SK-N-SH (cell line): Measurements from ENCODE around the gene MAPK8IP3. TPM values are rescaled to one million over a fixed set of nuclear protein-coding genes. Genes with fewer than 3 reads are reported as not detected.

ENCODE experiments used
- CTCF ChIA-PET: fragments of 300-600, 350-600 bp; formaldehyde crosslinking; extraction: SDS; loops from one replicate; lab custom pipeline; 2021; lab: Yijun Ruan, JAX
- POLR2A ChIA-PET: fragments of 350-600 bp; sonication (Branson Sonifier 250); formaldehyde crosslinking; extraction: SDS; loops from one replicate; lab custom pipeline; 2020; ENCODE audit warnings: antibody characterized with exemption, inconsistent platforms; lab: Yijun Ruan, JAX
- DNase-seq: peaks from one replicate; pipeline ENCODE4 v3.0.0; 2012
- H2AFZ ChIP-seq: fragments of 200-600 bp; sonication (generic); 2 replicates; pipeline ENCODE4 v1.8.1; 2016; ENCODE audit warnings: antibody characterized with exemption, mild to moderate bottlenecking, low read depth
- H3F3A ChIP-seq: fragments of 200-600 bp; sonication (generic); replicated peaks from 2 replicates; pipeline ENCODE3; 2016; ENCODE audit warnings: antibody characterized with exemption, mild to moderate bottlenecking; ENCODE audit not compliant: insufficient read depth
- H3K27ac ChIP-seq, 2 experiments: fragments of 200-500 bp in 1 of 2; fragments of 200-600 bp in 1 of 2; sonication (Bioruptor generic) in 1 of 2; sonication (generic), shearing (Covaris generic) in 1 of 2; 2 replicates each; pipeline versions ENCODE4 v1.5.1 to v1.6.1; 2014 to 2016; ENCODE audit warnings: low read depth in 2 of 2, inconsistent platforms in 1 of 2, low read length in 1 of 2, mild to moderate bottlenecking in 1 of 2, mixed read lengths in 1 of 2
- H3K27me3 ChIP-seq: fragments of 200-600 bp; sonication (generic), shearing (Covaris generic); 2 replicates; pipeline ENCODE4 v1.6.1; 2016; ENCODE audit warnings: mixed run types; ENCODE audit not compliant: insufficient read depth
- H3K36me3 ChIP-seq, 2 experiments: fragments of 200-500 bp in 1 of 2; fragments of 200-600 bp in 1 of 2; sonication (Bioruptor generic) in 1 of 2; sonication (generic) in 1 of 2; replicated peaks in 1 of 2; 2 replicates each; pipeline versions ENCODE3 to v1.5.1; 2014 to 2016; ENCODE audit warnings: low read length in 1 of 2, mild to moderate bottlenecking in 1 of 2; ENCODE audit not compliant: insufficient read depth in 2 of 2, control insufficient read depth in 1 of 2
- H3K4me1 ChIP-seq, 2 experiments: fragments of 200-500 bp in 1 of 2; fragments of 200-600 bp in 1 of 2; sonication (Bioruptor generic) in 1 of 2; sonication (generic), shearing (Covaris generic) in 1 of 2; 2 replicates each; pipeline versions ENCODE4 v1.5.1 to v1.6.1; 2014 to 2016; ENCODE audit warnings: low read depth in 1 of 2, low read length in 1 of 2, mixed run types in 1 of 2; ENCODE audit not compliant: insufficient read depth in 2 of 2, control insufficient read depth in 1 of 2
- H3K4me2 ChIP-seq: fragments of 200-600 bp; sonication (generic), shearing (Covaris generic); 2 replicates; pipeline ENCODE4 v1.6.1; 2017; ENCODE audit warnings: mixed run types
- H3K4me3 ChIP-seq, 2 experiments: fragments of 200-500 bp in 1 of 2; fragments of 200-600 bp in 1 of 2; sonication (Bioruptor generic) in 1 of 2; sonication (generic), shearing (Covaris generic) in 1 of 2; 2 replicates each; pipeline versions ENCODE4 v1.5.1 to v1.8.1; 2014 to 2016; ENCODE audit warnings: low read depth in 2 of 2, inconsistent platforms in 1 of 2, low read length in 1 of 2, mild to moderate bottlenecking in 1 of 2, mixed read lengths in 1 of 2, moderate library complexity in 1 of 2
- H3K79me2 ChIP-seq: fragments of 200-600 bp; sonication (generic); 2 replicates; pipeline ENCODE4 v1.8.1; 2017; ENCODE audit warnings: mild to moderate bottlenecking; ENCODE audit not compliant: insufficient read depth
- H3K9ac ChIP-seq: fragments of 200-600 bp; sonication (generic); 2 replicates; pipeline ENCODE4 v1.6.1; 2017; ENCODE audit warnings: mixed run types
- H3K9me2 ChIP-seq: fragments of 200-600 bp; sonication (generic); 2 replicates; pipeline ENCODE4 v1.6.1; 2017; ENCODE audit warnings: mixed run types
- H3K9me3 ChIP-seq: fragments of 200-600 bp; sonication (generic); 2 replicates; pipeline ENCODE4 v1.6.1; 2017; ENCODE audit warnings: mixed run types, mild to moderate bottlenecking, moderate library complexity
- H4K20me1 ChIP-seq: fragments of 200-600 bp; sonication (generic); 2 replicates; pipeline ENCODE4 v1.6.1; 2017; ENCODE audit warnings: mild to moderate bottlenecking, mixed run types; ENCODE audit not compliant: insufficient read depth
- CHD2 ChIP-seq: fragments of 150-350 bp; IDR thresholded peaks from 2 replicates; pipeline ENCODE4 v1.6.1; 2018; ENCODE audit warnings: low read length; ENCODE audit not compliant: partially characterized antibody
- EP300 ChIP-seq, 2 experiments: IDR thresholded peaks; 2 replicates each; pipeline versions ENCODE4 v1.4.0 to v1.6.1; 2012; ENCODE audit warnings: borderline replicate concordance in 1 of 2, low read depth in 1 of 2, low read length in 1 of 2
- FOSL2 ChIP-seq: IDR thresholded peaks from 2 replicates; pipeline ENCODE4 v1.4.0; 2012; ENCODE audit warnings: low read depth, mild to moderate bottlenecking, moderate library complexity, borderline replicate concordance
- GATA2 ChIP-seq: sonication (generic); formaldehyde crosslinking; IDR thresholded peaks from 2 replicates; pipeline ENCODE4 v1.5.0; 2020; ENCODE audit warnings: mild to moderate bottlenecking, missing genetic modification reagents
- MAX ChIP-seq: IDR thresholded peaks from 2 replicates; pipeline ENCODE4 v1.4.0; 2012; ENCODE audit warnings: low read depth
- POLR2AphosphoS5 ChIP-seq: IDR thresholded peaks from 2 replicates; pipeline ENCODE4 v1.6.1; 2012; ENCODE audit warnings: low read depth, low read length
- SMC3 ChIP-seq: IDR thresholded peaks from 2 replicates; pipeline ENCODE4 v1.6.1; 2012; ENCODE audit warnings: low read depth, low read length, improper control_type of control experiment
- TAF1 ChIP-seq: IDR thresholded peaks from 2 replicates; pipeline ENCODE4 v1.6.1; 2012; ENCODE audit warnings: low read depth, mild to moderate bottlenecking, low read length, moderate library complexity, borderline replicate concordance
- USF2 ChIP-seq: fragments of 150-350 bp; IDR thresholded peaks from 2 replicates; pipeline ENCODE4 v1.6.1; 2017; ENCODE audit warnings: antibody characterized with exemption, low read length, low read depth, borderline replicate concordance
- ZBTB33 ChIP-seq: IDR thresholded peaks from 2 replicates; pipeline ENCODE4 v1.4.0; 2012; ENCODE audit warnings: low read depth, borderline replicate concordance
- WGBS: methylation state at CpG from one replicate; pipeline ENCODE4 v1.1.6; 2017; ENCODE audit warnings: low lambda C conversion rate; 5-methylcytosine and 5-hydroxymethylcytosine counted together
- polyA plus RNA-seq, 3 experiments: library from polyadenylated mRNA; depleted of rRNA; stranded (reverse); fragments of >200 nt; gene quantifications; 2 replicates each; pipeline ENCODE4 v1.2.3, GENCODE V29; 2012

MAPK8IP3 gene
- polyA plus RNA-seq, 1 of the 3 experiments (the other 2 are of a cell fraction) = 57.3 TPM

- WGBS = 91% methylated on average over 10 of the region's 27 CpGs
- no peaks in the 10 kb centered on the region for H3K27me3 ChIP-seq
- no peak overlapping the region for H2AFZ ChIP-seq
- peaks cover 21% of the 10 kb centered on the region for H3K79me2 ChIP-seq
- H3K36me3 ChIP-seq = peaks cover 6 to 49% of the 10 kb centered on the region in 2 experiments
- ChIA-PET POLR2A (interaction anchor here (0.6 to 3.8 kb wide), 4 partner anchors 12 to 958 kb away, joined by 3 to 24 read pairs (median 4); partner anchors contain the start of genes NUBP2, SPSB3 and TRAF7), CTCF (interaction anchor here (3.5 kb wide), 1 partner anchor 64 kb away, joined by 13 read pairs; the partner anchor contains the start of gene MAPK8IP3)
- H3K4me1 ChIP-seq = peaks cover 0 to 29% of the 10 kb centered on the region in 2 experiments; a peak in 2 of 4 replicates
- no peak overlapping the region for H3K9ac ChIP-seq
- DNase-seq = no peak
- H4K20me1 ChIP-seq = 0 out of 2 replicates have a peak, but pooled peaks cover 11% of the 10 kb centered on the region
- no peaks in the 10 kb centered on the region for H3K9me3 ChIP-seq
- H3F3A ChIP-seq = peaks cover 11% of the 10 kb centered on the region
- peak overlapping the region in 1 of 2 experiments; percentile 92; a peak in 2 of 4 replicates for H3K27ac ChIP-seq
- no peak for TF ChIP-seq SMC3
- TF ChIP-seq GATA2 (CRISPR knock-in tag) = no peak
- TF ChIP-seq TAF1 = no peak
- TF ChIP-seq USF2 = no peak
- TF ChIP-seq FOSL2 = no peak
- no peak for TF ChIP-seq EP300 (IDR thresholded peaks at IDR 0.05; ENCODE audit: borderline replicate concordance in 1 of 2, low read depth in 1 of 2, low read length in 1 of 2)
- TF ChIP-seq ZBTB33 = 0 out of 2 replicates have a peak, but pooled peaks have one; percentile 38
- H3K9me2 ChIP-seq = no peaks in the 10 kb centered on the region
- H3K4me3 ChIP-seq = peak overlapping the region in 1 of 2 experiments; percentile 91; a peak in 1 of 4 replicates
- H3K4me2 ChIP-seq = peak overlapping the region; percentile 95
Measured at GRCh38 chr16:1769402-1770300, 63.7 kb downstream of the MAPK8IP3 start.

GRCh38 chr16:1770328-1771187 lies 64.6 kb downstream of the MAPK8IP3 start:
- H3F3A ChIP-seq = peaks cover 11% of the 10 kb centered on the region
- 33% methylated on average over 17 of the region's 81 CpGs for WGBS
- peak; percentile 76 for DNase-seq
- H3K9me3 ChIP-seq = no peaks in the 10 kb centered on the region
- H3K9ac ChIP-seq = peak overlapping the region; percentile 93
- TF ChIP-seq GATA2 (CRISPR knock-in tag) (no peak), MAX (0 out of 2 replicates have a peak, but pooled peaks have one; percentile 29), POLR2AphosphoS5 (0 out of 2 replicates have a peak, but pooled peaks have one; percentile 8), CHD2 (peak; percentile 3)
- TF ChIP-seq, all 33 proteins: peak for 3
- H4K20me1 ChIP-seq = 0 out of 2 replicates have a peak, but pooled peaks cover 11% of the 10 kb centered on the region
- no peak overlapping the region for H2AFZ ChIP-seq
- POLR2A ChIA-PET = interaction anchor here (0.6 to 3.8 kb wide), 4 partner anchors 12 to 959 kb away, joined by 3 to 24 read pairs (median 4); partner anchors contain the start of genes NUBP2, SPSB3 and TRAF7
- peaks cover 6 to 40% of the 10 kb centered on the region in 2 experiments for H3K36me3 ChIP-seq
- peak overlapping the region; percentile 90 to 91 for H3K4me3 ChIP-seq
- peaks cover 30% of the 10 kb centered on the region for H3K79me2 ChIP-seq
- H3K27me3 ChIP-seq = no peaks in the 10 kb centered on the region
- peak overlapping the region; percentile 95 for H3K4me2 ChIP-seq
- H3K4me1 ChIP-seq = peaks cover 0 to 32% of the 10 kb centered on the region in 2 experiments; a peak in 2 of 4 replicates
- H3K27ac ChIP-seq = peak overlapping the region in 1 of 2 experiments; percentile 92; a peak in 2 of 4 replicates
- H3K9me2 ChIP-seq = no peaks in the 10 kb centered on the region
- CTCF ChIA-PET = interaction anchor here (3.5 kb wide), 1 partner anchor 64 kb away, joined by 13 read pairs; the partner anchor contains the start of gene MAPK8IP3
